Renal cortical epithelial cell (primary cell): ENCODE results near the gene NYAP1. TPM values are rescaled to one million over a fixed set of nuclear protein-coding genes. Genes with fewer than 3 reads are reported as not detected.
"Not testable (repeated sequence)": the region's sequence is repeated elsewhere in the genome, so short reads cannot be mapped to it uniquely, and the experiment has no call there.

Experiments used
- DNase-seq: peaks from one replicate; pipeline ENCODE4 v3.0.0-alpha.2; 2011; ENCODE audit warnings: low read depth
- total RNA-seq: library from RNA; depleted of rRNA; stranded (reverse); fragments of >200 nt; gene quantifications from 2 replicates; pipeline ENCODE4 v1.2.3, GENCODE V29; 2014

The NYAP1 gene
- 0.20 TPM in 1 of 2 replicates, not detected in the other for total RNA-seq

GRCh38 chr7:100483722-100484672, at the start of gene NYAP1:
Gene NYAP1, plus strand, starts transcription at chr7:100483927. Its CDS starts 1,385 bp downstream, at chr7:100485312.
- DNase-seq = no peak

- no peak for DNase-seq
Observed at GRCh38 chr7:100434297-100435144, 49.2 kb upstream of the NYAP1 start.

GRCh38 chr7:100435401-100436304, 48.1 kb upstream of the NYAP1 start:
- DNase-seq = no peak

GRCh38 chr7:100437150-100438100, 46.3 kb upstream of the NYAP1 start:
- DNase-seq = no peak

- DNase-seq = no peak
Observed at GRCh38 chr7:100438172-100438571, 45.6 kb upstream of the NYAP1 start.

- DNase-seq = not testable (repeated sequence)
Observed at GRCh38 chr7:100438731-100439130, 45.0 kb upstream of the NYAP1 start.

- DNase-seq = not testable (repeated sequence)
Observed at GRCh38 chr7:100439244-100439643, 44.5 kb upstream of the NYAP1 start.

- DNase-seq = no peak
Observed at GRCh38 chr7:100441641-100442535, 41.8 kb upstream of the NYAP1 start.

- DNase-seq = no peak
Observed at GRCh38 chr7:100443096-100443840, 40.5 kb upstream of the NYAP1 start.

GRCh38 chr7:100444311-100445278, 39.1 kb upstream of the NYAP1 start:
- DNase-seq = peak; percentile 35

- DNase-seq = no peak
Observed at GRCh38 chr7:100446040-100446439, 37.7 kb upstream of the NYAP1 start.

- not testable (repeated sequence) for DNase-seq
Observed at GRCh38 chr7:100447363-100447762, 36.4 kb upstream of the NYAP1 start.

- DNase-seq = no peak
Observed at GRCh38 chr7:100449190-100449795, 34.4 kb upstream of the NYAP1 start.

GRCh38 chr7:100452513-100452912, 31.2 kb upstream of the NYAP1 start:
- DNase-seq = no peak

- DNase-seq = not testable (repeated sequence)
Observed at GRCh38 chr7:100453854-100454253, 29.9 kb upstream of the NYAP1 start.

- no peak for DNase-seq
Observed at GRCh38 chr7:100455206-100455605, 28.5 kb upstream of the NYAP1 start.

GRCh38 chr7:100456562-100456961, 27.2 kb upstream of the NYAP1 start:
- no peak for DNase-seq
